ENCODE measurements around the gene POLR1H. TPM values are rescaled to one million over a fixed set of nuclear protein-coding genes. Genes with fewer than 3 reads are reported as not detected.

POLR1H gene, protein sequence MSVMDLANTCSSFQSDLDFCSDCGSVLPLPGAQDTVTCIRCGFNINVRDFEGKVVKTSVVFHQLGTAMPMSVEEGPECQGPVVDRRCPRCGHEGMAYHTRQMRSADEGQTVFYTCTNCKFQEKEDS
- total RNA-seq = 13.3 and 28.2 TPM in 2 replicates

DNA sequence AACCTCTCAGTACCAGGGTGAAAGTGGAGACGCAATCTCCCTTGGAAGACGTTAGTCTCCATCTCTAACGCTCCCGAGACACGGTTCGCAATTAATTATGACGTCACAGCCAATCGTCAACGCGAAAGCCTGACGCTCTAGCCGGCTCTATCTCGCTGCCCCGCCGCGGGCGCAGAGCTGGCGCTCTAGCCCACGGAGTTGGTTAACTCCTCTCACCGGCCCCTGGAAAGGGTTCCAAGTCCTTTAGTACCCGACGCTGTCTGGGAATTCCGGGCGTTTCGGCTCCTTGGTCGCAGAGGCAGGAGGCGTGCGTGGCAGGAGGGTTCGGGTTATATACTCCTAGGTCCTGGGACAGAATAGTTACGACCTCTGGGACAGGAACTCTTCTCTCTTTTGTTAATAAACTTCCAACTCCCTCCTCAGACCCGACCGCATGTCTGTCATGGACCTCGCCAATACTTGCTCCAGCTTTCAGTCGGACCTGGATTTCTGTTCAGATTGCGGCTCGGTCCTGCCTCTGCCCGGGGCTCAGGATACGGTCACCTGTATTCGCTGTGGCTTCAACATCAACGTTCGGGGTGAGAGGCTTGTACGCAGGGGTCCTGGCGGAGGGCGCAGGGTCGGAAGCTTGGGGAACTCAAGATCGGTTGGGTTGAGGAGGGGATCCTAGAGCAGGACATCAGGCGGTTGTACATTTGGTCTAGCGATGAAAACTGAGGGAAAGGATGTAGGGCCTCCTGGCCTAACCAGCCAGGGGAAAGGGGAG lies at the start of gene POLR1H:
POLR1H (plus strand) TSS at position 174 of the 766 bp plus-strand sequence; CDS start at position 434, 260 bp downstream.

DNA sequence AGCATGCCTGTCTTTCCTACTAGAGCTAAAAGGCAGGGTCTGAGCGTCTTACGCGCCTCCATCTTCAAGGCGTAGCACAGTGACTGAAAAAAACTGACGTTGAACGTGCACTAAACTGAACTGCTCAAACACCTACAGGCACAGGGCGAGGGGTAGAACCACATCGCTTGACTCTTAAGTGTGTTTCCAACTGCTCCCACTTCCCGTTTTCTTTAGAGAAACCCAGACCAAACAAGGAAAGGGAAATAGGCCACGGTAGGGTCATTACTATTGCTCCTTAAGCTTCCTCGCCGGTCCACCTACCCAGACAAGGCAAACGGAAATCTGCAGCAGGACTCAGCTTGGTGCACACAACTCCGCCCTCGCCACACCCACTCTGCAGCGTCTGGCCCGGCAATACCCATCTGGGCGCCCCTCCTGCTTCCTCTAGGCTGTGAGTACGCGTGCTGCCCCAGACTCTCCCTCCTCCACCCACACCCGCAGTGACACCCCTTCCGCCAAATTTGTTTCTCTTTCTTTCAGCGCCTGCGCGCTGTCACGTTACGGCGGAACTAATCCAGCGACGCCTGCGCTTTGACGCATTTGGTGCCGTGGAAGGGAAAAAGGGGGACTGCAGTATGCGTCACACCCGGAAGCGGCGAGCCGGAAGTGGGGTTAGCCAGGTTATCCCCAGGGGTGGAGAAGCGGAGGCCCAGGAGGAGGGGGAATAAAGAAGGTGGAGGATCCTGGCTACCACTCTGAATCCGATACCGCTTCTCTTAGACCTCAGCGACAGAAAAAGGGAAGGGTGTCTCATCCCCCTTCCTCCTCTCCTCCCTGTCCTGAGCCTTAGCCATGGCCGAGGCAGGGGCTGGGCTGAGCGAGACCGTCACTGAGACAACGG lies 5.8 kb downstream of the POLR1H start, which contains the start of gene PPP1R11:
PPP1R11 (plus strand) TSS at position 622 of the 883 bp plus-strand sequence; CDS start at position 835, 213 bp downstream.

DNA sequence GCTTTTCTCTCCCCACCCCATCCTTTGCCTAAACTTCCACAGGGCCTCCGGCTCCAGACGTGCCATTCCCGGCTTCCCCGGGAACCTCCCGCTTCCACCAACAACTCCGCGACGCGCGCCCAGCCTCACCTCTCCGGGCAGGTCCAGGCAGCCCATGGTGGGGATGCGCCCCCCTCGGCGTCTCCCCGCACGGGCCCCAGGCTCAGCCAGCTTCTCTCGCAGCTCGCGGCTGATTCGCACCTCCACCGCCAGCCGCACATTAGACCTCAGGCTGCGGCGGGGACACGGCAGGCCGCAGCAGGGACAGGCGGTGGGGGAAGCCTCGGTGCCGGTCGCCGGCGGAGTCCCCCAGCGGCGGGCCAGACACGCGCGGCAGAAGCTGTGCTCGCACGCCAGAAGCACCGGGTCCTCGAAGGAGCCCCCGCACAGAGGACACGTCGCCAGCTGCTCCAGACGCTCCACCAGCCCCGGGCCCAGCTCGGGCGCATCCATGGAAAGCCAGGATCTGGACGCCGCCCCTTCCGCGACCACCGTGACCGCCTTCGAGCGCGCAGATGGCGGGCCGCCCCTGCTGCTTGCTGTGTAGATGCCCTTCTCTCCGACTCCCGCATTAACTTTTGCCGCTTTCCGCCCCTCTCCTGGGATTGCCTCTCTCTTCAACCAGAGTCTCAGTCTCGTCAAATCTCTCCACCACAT lies 14.2 kb downstream of the POLR1H start, which contains the start of gene RNF39:
RNF39 (minus strand) TSS at position 676 of the 696 bp plus-strand sequence; CDS start at position 492, 184 bp downstream.

DNA sequence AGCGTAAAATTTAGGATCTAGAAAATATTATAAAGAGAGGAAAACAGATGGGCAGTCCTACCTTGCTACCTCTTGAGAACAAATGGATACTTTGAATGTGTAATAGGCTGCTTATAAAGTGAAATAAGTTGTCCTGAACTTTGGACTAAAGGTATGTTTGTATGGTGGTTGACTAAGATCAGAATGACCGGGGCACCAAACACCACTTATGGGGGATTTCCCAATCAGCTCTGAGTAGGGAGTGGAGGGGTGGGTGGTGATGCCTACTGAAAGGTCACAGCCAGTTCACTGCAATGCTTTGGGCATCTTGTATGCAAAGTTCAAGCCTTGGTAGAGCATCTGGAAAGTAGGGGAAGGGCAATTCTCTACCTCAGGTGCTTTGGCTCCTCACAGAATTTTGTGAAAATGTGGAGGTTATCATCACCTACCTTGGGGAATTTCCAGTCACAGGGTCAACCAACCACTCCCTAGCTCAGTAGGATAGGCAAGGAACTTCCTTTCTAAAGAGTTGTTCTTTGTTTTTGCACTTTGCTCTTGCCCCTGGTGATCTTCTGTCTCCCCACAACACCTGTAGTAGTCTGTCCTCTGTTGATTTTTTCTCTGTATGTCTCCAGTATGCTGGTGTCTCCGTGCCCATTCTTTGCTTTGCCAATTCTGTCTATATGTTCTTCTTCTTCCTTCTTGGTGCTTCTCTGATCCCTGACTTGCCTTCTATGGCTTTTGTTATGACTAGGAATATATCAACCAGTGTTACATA lies 52.1 kb downstream of the POLR1H start, which contains the start of gene TRIM31:
TRIM31 (minus strand) TSS at position 88 of the 757 bp plus-strand sequence. CDS start 285 bp downstream, outside the sequence.

Other genes with a start within 250 kb of the POLR1H start
- gene HLA-G, start 233.4 kb upstream of the POLR1H start, total RNA-seq = not detected in 2 replicates
- 462 and 651 TPM in 2 replicates for gene HLA-A, start 118.7 kb upstream of the POLR1H start, total RNA-seq
- gene PPP1R11, start 5.9 kb downstream of the POLR1H start, total RNA-seq = 16.3 and 17.2 TPM in 2 replicates
- not detected in 2 replicates for gene RNF39, start 14.5 kb downstream of the POLR1H start, total RNA-seq
- not detected in 2 replicates for gene TRIM31, start 51.8 kb downstream of the POLR1H start, total RNA-seq
- gene TRIM40, start 74.9 kb downstream of the POLR1H start, total RNA-seq = not detected in 2 replicates
- gene TRIM10, start 99.9 kb downstream of the POLR1H start, total RNA-seq = not detected in 2 replicates
- gene TRIM15, start 102.3 kb downstream of the POLR1H start, total RNA-seq = not detected in 2 replicates
- 15.1 and 22.1 TPM in 2 replicates for gene TRIM26, start 152.1 kb downstream of the POLR1H start, total RNA-seq